Measurements from ENCODE around the gene PGA5. TPM values are rescaled to one million over a fixed set of nuclear protein-coding genes. Genes with fewer than 3 reads are reported as not detected.

The PGA5 gene
- total RNA-seq, 1 experiment from 2014 or later: 0.33 TPM

DNA sequence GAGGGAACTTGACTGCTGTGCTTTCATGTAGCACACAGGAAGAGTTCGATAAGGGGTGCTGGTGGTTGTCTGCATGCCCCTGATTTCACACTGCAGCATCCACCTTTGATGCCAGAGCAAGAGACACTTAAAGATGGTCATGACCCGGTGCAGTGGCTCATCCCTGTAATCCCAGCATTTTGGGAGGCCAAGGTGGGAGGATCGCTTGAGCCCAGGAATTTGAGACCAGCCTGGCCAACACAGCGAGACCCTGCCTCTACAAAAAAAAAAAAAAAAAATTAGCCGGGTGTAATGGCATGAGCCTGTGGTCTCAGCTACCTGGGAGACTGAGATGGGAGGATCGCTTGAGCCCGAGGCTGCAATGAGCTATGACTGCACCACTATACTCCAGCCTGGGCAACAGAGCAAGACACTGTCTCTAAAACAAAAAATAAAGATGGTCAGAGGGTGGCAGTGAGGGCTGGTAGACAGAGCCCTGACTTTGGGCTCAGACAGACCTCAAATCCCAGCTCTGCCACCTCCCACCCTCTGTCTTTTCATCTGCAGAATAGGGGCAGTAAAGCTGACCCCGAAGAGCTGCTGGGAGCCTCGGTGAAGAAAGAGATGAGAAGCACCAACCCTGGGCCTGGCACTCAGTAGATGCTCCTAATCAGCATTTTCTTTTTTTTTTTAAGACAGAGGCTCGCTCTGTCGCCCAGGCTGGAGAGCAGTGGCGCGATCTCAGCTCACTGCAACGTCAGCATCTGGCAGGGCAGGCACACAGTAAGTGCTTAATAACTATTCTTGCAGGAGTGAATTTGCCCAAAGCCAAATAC is 36.4 kb downstream of the PGA5 start:
- Histone ChIP-seq H3K23me2 (ENCODE audit: insufficient read length, low read depth, low read length, poor library complexity, severe bottlenecking) (no peaks in the 10 kb centered on the region), H4K91ac (ENCODE audit: insufficient read length, low read depth, low read length) (no peak overlapping the region), H3K9me3 (ENCODE audit: control insufficient read depth, low read depth, low read length) (no peaks in the 10 kb centered on the region), H4K5ac (ENCODE audit: insufficient read length, low read depth, low read length) (no peak overlapping the region), H2BK12ac (ENCODE audit: insufficient read length, low read depth, low read length) (no peak overlapping the region), H2BK20ac (ENCODE audit: low read depth, low read length, poor library complexity, severe bottlenecking) (no peak overlapping the region), H2BK120ac (ENCODE audit: low read depth, low read length, poor library complexity, severe bottlenecking) (no peak overlapping the region), H3T11ph (ENCODE audit: low read length) (no peak overlapping the region), H3K56ac (ENCODE audit: insufficient read length, low read depth, low read length) (no peak overlapping the region), H2AFZ (ENCODE audit: low read length) (no peak overlapping the region), H3K9ac (ENCODE audit: extremely low read depth, insufficient read length, low read length) (no peak overlapping the region), H4K8ac (replicated peaks; ENCODE audit: insufficient read length, low read depth, low read length) (no peak overlapping the region), H3K4ac (ENCODE audit: low read depth, low read length) (no peak overlapping the region), H3K27ac (ENCODE audit: insufficient read length, low read depth, low read length) (no peak overlapping the region), H2BK5ac (ENCODE audit: insufficient read length, low read length) (no peak overlapping the region), H3K18ac (ENCODE audit: insufficient read length, low read depth, low read length) (no peak overlapping the region), H3K4me1 (ENCODE audit: insufficient read depth, low read length) (no peaks in the 10 kb centered on the region; the same call in 1 of the 2 replicates), H3K79me1 (ENCODE audit: insufficient read depth, low read depth, low read length, poor library complexity, severe bottlenecking) (no peaks in the 10 kb centered on the region), H3K23ac (ENCODE audit: insufficient read length, low read depth, low read length) (no peak overlapping the region), H3K79me2 (ENCODE audit: insufficient read depth, low read length) (no peaks in the 10 kb centered on the region), H3K14ac (ENCODE audit: insufficient read depth, low read length) (no peak overlapping the region), H3K4me2 (ENCODE audit: insufficient read depth, insufficient read length, low read length) (no peak overlapping the region), H3K27me3 (ENCODE audit: insufficient read depth, low read length) (0 out of 2 replicates have a peak, but pooled peaks cover 2% of the 10 kb centered on the region), H2BK15ac (ENCODE audit: low read depth, low read length) (no peak overlapping the region), H4K20me1 (ENCODE audit: control insufficient read depth, insufficient read depth, insufficient read length) (no peaks in the 10 kb centered on the region), H2AK5ac (ENCODE audit: insufficient read length, low read length) (no peak overlapping the region)
- H3K4me3 Mint-ChIP-seq: no peak overlapping the region
- no CpG with 5 or more reads among the region's 14 CpGs for WGBS (ENCODE audit: extremely low coverage, insufficient read length, low lambda C conversion rate)
- H3K27ac Mint-ChIP-seq: no peak overlapping the region
- no peak for DNase-seq
- H3K36me3 Mint-ChIP-seq (ENCODE audit: insufficient read depth in 1 of 3, low read depth in 3 of 3): peaks cover 0 to 59% (median 0%) of the 10 kb centered on the region in 3 experiments; a peak in 3 of 7 replicates
- H3K4me1 Mint-ChIP-seq: peaks cover 27 to 42% of the 10 kb centered on the region in 2 experiments
- TF ChIP-seq, protein P1, sequence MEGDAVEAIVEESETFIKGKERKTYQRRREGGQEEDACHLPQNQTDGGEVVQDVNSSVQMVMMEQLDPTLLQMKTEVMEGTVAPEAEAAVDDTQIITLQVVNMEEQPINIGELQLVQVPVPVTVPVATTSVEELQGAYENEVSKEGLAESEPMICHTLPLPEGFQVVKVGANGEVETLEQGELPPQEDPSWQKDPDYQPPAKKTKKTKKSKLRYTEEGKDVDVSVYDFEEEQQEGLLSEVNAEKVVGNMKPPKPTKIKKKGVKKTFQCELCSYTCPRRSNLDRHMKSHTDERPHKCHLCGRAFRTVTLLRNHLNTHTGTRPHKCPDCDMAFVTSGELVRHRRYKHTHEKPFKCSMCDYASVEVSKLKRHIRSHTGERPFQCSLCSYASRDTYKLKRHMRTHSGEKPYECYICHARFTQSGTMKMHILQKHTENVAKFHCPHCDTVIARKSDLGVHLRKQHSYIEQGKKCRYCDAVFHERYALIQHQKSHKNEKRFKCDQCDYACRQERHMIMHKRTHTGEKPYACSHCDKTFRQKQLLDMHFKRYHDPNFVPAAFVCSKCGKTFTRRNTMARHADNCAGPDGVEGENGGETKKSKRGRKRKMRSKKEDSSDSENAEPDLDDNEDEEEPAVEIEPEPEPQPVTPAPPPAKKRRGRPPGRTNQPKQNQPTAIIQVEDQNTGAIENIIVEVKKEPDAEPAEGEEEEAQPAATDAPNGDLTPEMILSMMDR (conservative IDR thresholded peaks at IDR 0.05): no peak
- no peaks in the 10 kb centered on the region; a peak in 1 of 5 replicates for H3K9me3 Mint-ChIP-seq
- peaks cover 10% of the 10 kb centered on the region for H3K27me3 Mint-ChIP-seq (ENCODE audit: low read depth)
